ENCODE results near the gene MLLT3.

MLLT3 gene

GRCh38 chr9:20394969-20395368 lies 227.3 kb downstream of the MLLT3 start:
- Mint-ChIP-seq H3K4me1 (ENCODE audit: low read depth) (peaks cover 56% of the 10 kb centered on the region), H3K27me3 (no peaks in the 10 kb centered on the region), H3K9me3 (no peaks in the 10 kb centered on the region), H3K27ac (no peak overlapping the region), H3K4me3 (no peak overlapping the region), H3K36me3 (ENCODE audit: low read depth) (peaks cover 18% of the 10 kb centered on the region)
- DNase-seq, result no peak

GRCh38 chr9:20391208-20391607 lies 231.1 kb downstream of the MLLT3 start:
- Mint-ChIP-seq H3K4me1 (ENCODE audit: low read depth) (peaks cover 25% of the 10 kb centered on the region), H3K36me3 (ENCODE audit: low read depth) (peaks cover 34% of the 10 kb centered on the region), H3K9me3 (no peaks in the 10 kb centered on the region), H3K27ac (no peak overlapping the region), H3K27me3 (no peaks in the 10 kb centered on the region), H3K4me3 (no peak overlapping the region)
- no peak for DNase-seq

GRCh38 chr9:20390400-20390799 lies 231.9 kb downstream of the MLLT3 start:
- peaks cover 20% of the 10 kb centered on the region for H3K4me1 Mint-ChIP-seq (ENCODE audit: low read depth)
- DNase-seq, result no peak
- no peak overlapping the region for H3K4me3 Mint-ChIP-seq
- H3K27me3 Mint-ChIP-seq, result no peaks in the 10 kb centered on the region
- no peak overlapping the region for H3K27ac Mint-ChIP-seq
- H3K36me3 Mint-ChIP-seq (ENCODE audit: low read depth), result peaks cover 37% of the 10 kb centered on the region
- no peaks in the 10 kb centered on the region for H3K9me3 Mint-ChIP-seq

- Mint-ChIP-seq H3K36me3 (ENCODE audit: low read depth) (peaks cover 34% of the 10 kb centered on the region), H3K27me3 (no peaks in the 10 kb centered on the region), H3K9me3 (no peaks in the 10 kb centered on the region), H3K27ac (no peak overlapping the region), H3K4me1 (ENCODE audit: low read depth) (peaks cover 28% of the 10 kb centered on the region), H3K4me3 (no peak overlapping the region)
- no peak for DNase-seq
Measured at GRCh38 chr9:20387062-20387461, 235.2 kb downstream of the MLLT3 start.

- Mint-ChIP-seq H3K27me3 (no peaks in the 10 kb centered on the region), H3K9me3 (no peaks in the 10 kb centered on the region), H3K4me3 (no peak overlapping the region), H3K27ac (no peak overlapping the region), H3K36me3 (ENCODE audit: low read depth) (peaks cover 21% of the 10 kb centered on the region), H3K4me1 (ENCODE audit: low read depth) (peaks cover 35% of the 10 kb centered on the region)
- no peak for DNase-seq
Measured at GRCh38 chr9:20384642-20385041, 237.7 kb downstream of the MLLT3 start.

GRCh38 chr9:20382460-20383071 lies 239.7 kb downstream of the MLLT3 start:
- Mint-ChIP-seq H3K27ac (no peak overlapping the region), H3K27me3 (no peaks in the 10 kb centered on the region), H3K4me1 (ENCODE audit: low read depth) (peaks cover 47% of the 10 kb centered on the region), H3K4me3 (no peak overlapping the region), H3K36me3 (ENCODE audit: low read depth) (peaks cover 3% of the 10 kb centered on the region), H3K9me3 (no peaks in the 10 kb centered on the region)
- DNase-seq, result no peak

GRCh38 chr9:20380546-20380945 lies 241.8 kb downstream of the MLLT3 start:
- no peaks in the 10 kb centered on the region for H3K9me3 Mint-ChIP-seq
- H3K4me3 Mint-ChIP-seq, result no peak overlapping the region
- H3K36me3 Mint-ChIP-seq (ENCODE audit: low read depth), result peaks cover 3% of the 10 kb centered on the region
- peaks cover 59% of the 10 kb centered on the region for H3K4me1 Mint-ChIP-seq (ENCODE audit: low read depth)
- no peaks in the 10 kb centered on the region for H3K27me3 Mint-ChIP-seq
- DNase-seq, result no peak
- no peak overlapping the region for H3K27ac Mint-ChIP-seq

- Mint-ChIP-seq H3K4me1 (ENCODE audit: low read depth) (peaks cover 65% of the 10 kb centered on the region), H3K27me3 (no peaks in the 10 kb centered on the region), H3K27ac (no peak overlapping the region), H3K9me3 (no peaks in the 10 kb centered on the region), H3K4me3 (no peak overlapping the region), H3K36me3 (ENCODE audit: low read depth) (peaks cover 5% of the 10 kb centered on the region)
- no peak for DNase-seq
Measured at GRCh38 chr9:20379804-20380225, 242.5 kb downstream of the MLLT3 start.

- H3K4me3 Mint-ChIP-seq, result no peak overlapping the region
- no peak for DNase-seq
- no peaks in the 10 kb centered on the region for H3K27me3 Mint-ChIP-seq
- H3K9me3 Mint-ChIP-seq, result no peaks in the 10 kb centered on the region
- peaks cover 65% of the 10 kb centered on the region for H3K4me1 Mint-ChIP-seq (ENCODE audit: low read depth)
- peaks cover 5% of the 10 kb centered on the region for H3K36me3 Mint-ChIP-seq (ENCODE audit: low read depth)
- no peak overlapping the region for H3K27ac Mint-ChIP-seq
Measured at GRCh38 chr9:20378851-20379250, 243.4 kb downstream of the MLLT3 start.

GRCh38 chr9:20377790-20378189 lies 244.5 kb downstream of the MLLT3 start:
- no peak for DNase-seq
- no peaks in the 10 kb centered on the region for H3K27me3 Mint-ChIP-seq
- no peaks in the 10 kb centered on the region for H3K9me3 Mint-ChIP-seq
- no peak overlapping the region for H3K27ac Mint-ChIP-seq
- H3K4me1 Mint-ChIP-seq (ENCODE audit: low read depth), result peaks cover 67% of the 10 kb centered on the region
- H3K36me3 Mint-ChIP-seq (ENCODE audit: low read depth), result peaks cover 5% of the 10 kb centered on the region
- no peak overlapping the region for H3K4me3 Mint-ChIP-seq

- Mint-ChIP-seq H3K27ac (peak overlapping the region; percentile 56), H3K36me3 (ENCODE audit: low read depth) (peaks cover 5% of the 10 kb centered on the region), H3K9me3 (no peaks in the 10 kb centered on the region), H3K27me3 (no peaks in the 10 kb centered on the region), H3K4me3 (peak overlapping the region; percentile 26), H3K4me1 (ENCODE audit: low read depth) (peaks cover 60% of the 10 kb centered on the region)
- no peak for DNase-seq
Measured at GRCh38 chr9:20376731-20377375, 245.4 kb downstream of the MLLT3 start.

- H3K36me3 Mint-ChIP-seq (ENCODE audit: low read depth), result peaks cover 5% of the 10 kb centered on the region
- peak overlapping the region; percentile 72 for H3K27ac Mint-ChIP-seq
- H3K9me3 Mint-ChIP-seq, result no peaks in the 10 kb centered on the region
- no peaks in the 10 kb centered on the region for H3K27me3 Mint-ChIP-seq
- H3K4me1 Mint-ChIP-seq (ENCODE audit: low read depth), result peaks cover 68% of the 10 kb centered on the region
- DNase-seq, result no peak
- H3K4me3 Mint-ChIP-seq, result no peak overlapping the region
Measured at GRCh38 chr9:20376042-20376441, 246.3 kb downstream of the MLLT3 start.

GRCh38 chr9:20373263-20373662 lies 249.0 kb downstream of the MLLT3 start:
- Mint-ChIP-seq H3K4me1 (ENCODE audit: low read depth) (peaks cover 77% of the 10 kb centered on the region), H3K36me3 (ENCODE audit: low read depth) (peaks cover 10% of the 10 kb centered on the region), H3K9me3 (no peaks in the 10 kb centered on the region), H3K4me3 (no peak overlapping the region), H3K27ac (peak overlapping the region; percentile 44), H3K27me3 (no peaks in the 10 kb centered on the region)
- DNase-seq, result no peak

GRCh38 chr9:20369391-20369790 lies 252.9 kb downstream of the MLLT3 start:
- peaks cover 25% of the 10 kb centered on the region for H3K36me3 Mint-ChIP-seq (ENCODE audit: low read depth)
- H3K27me3 Mint-ChIP-seq, result no peaks in the 10 kb centered on the region
- H3K4me1 Mint-ChIP-seq (ENCODE audit: low read depth), result peaks cover 64% of the 10 kb centered on the region
- no peak overlapping the region for H3K4me3 Mint-ChIP-seq
- no peak overlapping the region for H3K27ac Mint-ChIP-seq
- DNase-seq, result no peak
- H3K9me3 Mint-ChIP-seq, result no peaks in the 10 kb centered on the region

GRCh38 chr9:20367855-20368254 lies 254.4 kb downstream of the MLLT3 start:
- H3K9me3 Mint-ChIP-seq, result no peaks in the 10 kb centered on the region
- peaks cover 35% of the 10 kb centered on the region for H3K36me3 Mint-ChIP-seq (ENCODE audit: low read depth)
- peaks cover 58% of the 10 kb centered on the region for H3K4me1 Mint-ChIP-seq (ENCODE audit: low read depth)
- DNase-seq, result no peak
- H3K27ac Mint-ChIP-seq, result peak overlapping the region; percentile 4
- H3K27me3 Mint-ChIP-seq, result no peaks in the 10 kb centered on the region
- H3K4me3 Mint-ChIP-seq, result no peak overlapping the region
